Lung microvascular endothelial cell (primary cell): ENCODE measurements around the gene PPT1. TPM values are rescaled to one million over a fixed set of nuclear protein-coding genes. Genes with fewer than 3 reads are reported as not detected.

Source experiments
- DNase-seq, 2 donors: peaks; one replicate each; pipeline versions ENCODE4 v3.0.0 to v3.0.0-alpha.2; 2010; ENCODE audit warnings: low read depth in 2 of 2
- total RNA-seq: library from RNA; depleted of rRNA; stranded (reverse); fragments of >200 nt; gene quantifications from 2 replicates; pipeline ENCODE4 v1.2.1, GENCODE V29; 2014

PPT1 gene
- total RNA-seq, 1 donor from 2014 or later, result 34.7 TPM

GRCh38 chr1:40092706-40093639, 4.1 kb downstream of the PPT1 start:
- DNase-seq, result no peak

- no peak for DNase-seq
Measured at GRCh38 chr1:40092241-40092640, 4.8 kb downstream of the PPT1 start.

- peak; percentile 29 to 33 for DNase-seq
Measured at GRCh38 chr1:40090652-40091355, 6.2 kb downstream of the PPT1 start.

- peak; percentile 55 to 66 for DNase-seq
Measured at GRCh38 chr1:40084750-40085149, 12.3 kb downstream of the PPT1 start.

- no peak for DNase-seq
Measured at GRCh38 chr1:40081871-40082270, 15.2 kb downstream of the PPT1 start.

- no peak for DNase-seq
Measured at GRCh38 chr1:40079774-40080400, 17.2 kb downstream of the PPT1 start.

- DNase-seq, result peak; percentile 55
Measured at GRCh38 chr1:40078512-40079333, 18.3 kb downstream of the PPT1 start.

- peak in 1 of 2 donors; percentile 49 for DNase-seq
Measured at GRCh38 chr1:40076895-40077312, 20.1 kb downstream of the PPT1 start.

GRCh38 chr1:40075266-40075665, 21.8 kb downstream of the PPT1 start:
- no peak for DNase-seq

GRCh38 chr1:40073062-40073461, 24.0 kb downstream of the PPT1 start:
- no peak for DNase-seq

GRCh38 chr1:40072142-40072541, 24.9 kb downstream of the PPT1 start:
- no peak for DNase-seq

GRCh38 chr1:40067851-40068250, 29.2 kb downstream of the PPT1 start:
- DNase-seq, result no peak

- peak in 1 of 2 donors; percentile 10 for DNase-seq
Measured at GRCh38 chr1:40067023-40067422, 30.0 kb downstream of the PPT1 start.

GRCh38 chr1:40064797-40065499, 32.1 kb downstream of the PPT1 start:
- DNase-seq, result no peak

- DNase-seq, result peak in 1 of 2 donors; percentile 19
Measured at GRCh38 chr1:40059960-40060750, 36.9 kb downstream of the PPT1 start.

- peak; percentile 81 to 84 for DNase-seq
Measured at GRCh38 chr1:40059338-40059959, 37.6 kb downstream of the PPT1 start.

GRCh38 chr1:40058453-40059337, 38.4 kb downstream of the PPT1 start:
- DNase-seq, result peak; percentile 16 to 77

- no peak for DNase-seq
Measured at GRCh38 chr1:40058097-40058452, 39.0 kb downstream of the PPT1 start.
